Colonic mucosa (tissue), 4 donors: ENCODE measurements around the gene COQ8A. TPM values are rescaled to one million over a fixed set of nuclear protein-coding genes. Genes with fewer than 3 reads are reported as not detected.

Experiments used
- DNase-seq: peaks from one replicate; pipeline ENCODE4 v3.0.0-alpha.2; 2020
- H3K27ac ChIP-seq: fragments of 200-600 bp; one replicate; pipeline ENCODE4 v1.8.0; 2021
- H3K27me3 ChIP-seq: fragments of 200-600 bp; one replicate; pipeline ENCODE4 v1.8.0; 2021
- H3K36me3 ChIP-seq: fragments of 200-600 bp; one replicate; pipeline ENCODE4 v1.8.0; 2021
- H3K4me1 ChIP-seq: fragments of 200-600 bp; one replicate; pipeline ENCODE4 v1.8.0; 2021; ENCODE audit warnings: mild to moderate bottlenecking
- H3K4me3 ChIP-seq: fragments of 200-600 bp; one replicate; pipeline ENCODE4 v1.8.0; 2021
- H3K9ac ChIP-seq, 2 donors: one replicate each; pipeline ENCODE4 v1.7.0; 2013; ENCODE audit warnings: control low read depth in 2 of 2, low read depth in 2 of 2, low read length in 2 of 2
- H3K9me3 ChIP-seq: fragments of 200-600 bp; one replicate; pipeline ENCODE4 v1.8.0; 2021
- intact Hi-C: fragments of 100-400 bp; cut with DNase I; formaldehyde crosslinking; loops from one replicate; pipeline ENCODE4 v1.14.1; 2022
- total RNA-seq, 2 donors: library from RNA; stranded (reverse); fragmentation: NEBNext Ultra II Directional in 1 of 2; extraction: Animal tissue kit (Norgen Biotek cat#: 25700) in 1 of 2; gene quantifications; one replicate each; pipeline ENCODE4 v1.2.1, GENCODE V29; 2021
- TF ChIP-seq, protein P1 (sequence below): fragments of 200-600 bp; IDR thresholded peaks from one replicate; pipeline ENCODE4 v1.8.0; 2022; ENCODE audit warnings: antibody characterized with exemption, mild to moderate bottlenecking
- donor health status: healthy.
- donor health status: DM: no; HTN: no; CAD: no.
- donor health status: DM: no; HTN: no; CAD: no.

COQ8A gene
- total RNA-seq, 2 donors from 2014 or later: 56.3 to 58.1 TPM

DNA sequence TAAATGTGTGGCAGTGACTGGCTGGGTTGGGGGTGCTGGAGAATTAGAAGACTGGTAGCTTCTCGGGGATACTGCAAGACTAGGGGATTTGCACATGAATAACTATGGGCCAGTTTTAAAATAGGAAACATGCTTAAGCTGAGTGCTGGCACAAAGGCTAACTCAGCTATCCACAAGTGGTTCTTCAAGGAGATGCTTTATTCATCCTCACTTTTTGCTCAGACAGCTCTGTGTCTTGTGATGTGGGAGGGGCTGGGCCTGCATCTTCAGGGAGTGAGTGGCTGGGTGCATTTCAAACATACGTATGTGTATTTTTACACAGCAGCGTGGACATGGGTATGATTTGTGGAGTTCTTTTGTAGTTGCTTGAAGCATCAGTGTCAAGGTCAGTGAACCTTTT lies 2.3 kb downstream of the COQ8A start:
- intact Hi-C loops: no loop called here
- Histone ChIP-seq H3K4me3 (no peak overlapping the region), H3K27me3 (no peaks in the 10 kb centered on the region), H3K9me3 (no peaks in the 10 kb centered on the region), H3K9ac (no peak overlapping the region), H3K36me3 (no peaks in the 10 kb centered on the region), H3K4me1 (peaks cover 38% of the 10 kb centered on the region), H3K27ac (no peak overlapping the region)
- no peak for DNase-seq
- TF ChIP-seq, protein P1, sequence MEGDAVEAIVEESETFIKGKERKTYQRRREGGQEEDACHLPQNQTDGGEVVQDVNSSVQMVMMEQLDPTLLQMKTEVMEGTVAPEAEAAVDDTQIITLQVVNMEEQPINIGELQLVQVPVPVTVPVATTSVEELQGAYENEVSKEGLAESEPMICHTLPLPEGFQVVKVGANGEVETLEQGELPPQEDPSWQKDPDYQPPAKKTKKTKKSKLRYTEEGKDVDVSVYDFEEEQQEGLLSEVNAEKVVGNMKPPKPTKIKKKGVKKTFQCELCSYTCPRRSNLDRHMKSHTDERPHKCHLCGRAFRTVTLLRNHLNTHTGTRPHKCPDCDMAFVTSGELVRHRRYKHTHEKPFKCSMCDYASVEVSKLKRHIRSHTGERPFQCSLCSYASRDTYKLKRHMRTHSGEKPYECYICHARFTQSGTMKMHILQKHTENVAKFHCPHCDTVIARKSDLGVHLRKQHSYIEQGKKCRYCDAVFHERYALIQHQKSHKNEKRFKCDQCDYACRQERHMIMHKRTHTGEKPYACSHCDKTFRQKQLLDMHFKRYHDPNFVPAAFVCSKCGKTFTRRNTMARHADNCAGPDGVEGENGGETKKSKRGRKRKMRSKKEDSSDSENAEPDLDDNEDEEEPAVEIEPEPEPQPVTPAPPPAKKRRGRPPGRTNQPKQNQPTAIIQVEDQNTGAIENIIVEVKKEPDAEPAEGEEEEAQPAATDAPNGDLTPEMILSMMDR: no peak

DNA sequence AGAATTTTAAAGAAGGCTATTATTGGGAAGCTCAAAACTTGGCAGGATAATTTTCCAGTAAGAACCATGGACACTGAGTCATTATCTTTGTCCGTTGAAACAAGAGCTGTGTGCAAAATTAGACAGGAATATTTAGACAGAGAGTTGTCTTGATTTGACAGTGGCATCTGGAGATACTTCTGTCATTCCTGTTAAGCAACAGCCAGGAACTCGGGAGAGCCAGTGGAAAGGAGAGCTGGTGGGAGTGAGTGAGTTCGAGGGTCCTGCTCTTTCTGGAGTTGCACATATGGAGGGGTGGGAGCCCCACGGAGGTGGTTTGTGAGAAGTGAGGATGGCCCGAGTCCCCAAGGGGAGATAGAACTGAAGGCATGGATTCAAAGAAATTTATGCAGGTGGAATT lies 3.1 kb downstream of the COQ8A start:
- Histone ChIP-seq H3K9ac (no peak overlapping the region), H3K36me3 (no peaks in the 10 kb centered on the region), H3K4me1 (peaks cover 38% of the 10 kb centered on the region), H3K9me3 (no peaks in the 10 kb centered on the region), H3K4me3 (no peak overlapping the region), H3K27ac (no peak overlapping the region), H3K27me3 (no peaks in the 10 kb centered on the region)
- intact Hi-C loops: no loop called here
- DNase-seq: no peak
- TF ChIP-seq, protein P1: no peak

- Histone ChIP-seq H3K9me3 (no peaks in the 10 kb centered on the region), H3K4me1 (peaks cover 38% of the 10 kb centered on the region), H3K36me3 (no peaks in the 10 kb centered on the region), H3K27ac (peak overlapping the region; percentile 74), H3K9ac (peak overlapping the region in 1 of 2 donors; percentile 85), H3K27me3 (no peaks in the 10 kb centered on the region), H3K4me3 (no peak overlapping the region)
- TF ChIP-seq, protein P1: no peak
- DNase-seq: no peak
- intact Hi-C loops: no loop called here
Observed at GRCh38 chr1:226943927-226944326, 3.8 kb downstream of the COQ8A start.

- intact Hi-C loops: loop anchor here (5.0 kb wide), 1 partner anchor 42 kb away; no protein-coding TSS in a partner anchor
- Histone ChIP-seq H3K4me1 (peaks cover 38% of the 10 kb centered on the region), H3K4me3 (no peak overlapping the region), H3K27ac (peak overlapping the region; percentile 74), H3K9me3 (no peaks in the 10 kb centered on the region), H3K27me3 (no peaks in the 10 kb centered on the region), H3K36me3 (no peaks in the 10 kb centered on the region), H3K9ac (peak overlapping the region in 1 of 2 donors; percentile 85)
- peak; percentile 85 for DNase-seq
- TF ChIP-seq, protein P1: no peak
Observed at GRCh38 chr1:226945106-226945857, 5.2 kb downstream of the COQ8A start.

DNA sequence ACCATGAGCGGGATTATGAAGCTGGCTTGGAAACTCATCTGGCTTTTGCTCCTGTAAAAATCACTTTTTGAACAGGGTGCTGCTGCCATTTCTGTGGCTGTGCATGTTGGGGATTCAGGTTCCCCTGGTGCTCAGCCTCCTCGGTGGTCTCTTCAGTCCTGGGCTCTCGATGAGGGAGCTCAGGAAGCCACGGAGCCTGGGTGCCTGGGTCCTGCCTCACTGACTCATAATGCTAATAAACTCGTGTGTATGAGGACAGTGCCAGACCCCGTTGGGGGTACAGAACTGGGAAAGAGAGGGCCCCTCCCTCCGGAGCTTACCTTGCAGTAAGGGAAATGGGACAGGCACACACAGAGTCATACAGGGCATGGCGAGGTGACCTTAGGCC lies 5.8 kb downstream of the COQ8A start:
- Histone ChIP-seq H3K36me3 (no peaks in the 10 kb centered on the region), H3K9ac (peak overlapping the region in 1 of 2 donors; percentile 85), H3K4me1 (peaks cover 38% of the 10 kb centered on the region), H3K9me3 (no peaks in the 10 kb centered on the region), H3K4me3 (no peak overlapping the region), H3K27me3 (no peaks in the 10 kb centered on the region), H3K27ac (peak overlapping the region; percentile 74)
- DNase-seq: no peak
- intact Hi-C loops: loop anchor here (5.0 kb wide), 1 partner anchor 41 kb away; no protein-coding TSS in a partner anchor
- TF ChIP-seq, protein P1: no peak
